SK-N-SH treated with all-trans-retinoic acid at 6 μM for 48 hours (cell line): ENCODE results near the gene TCF7.

Source experiments
- ATAC-seq: fragments of 200-7000 bp; cut with Tn5 transposase; 3 replicates; pipeline ENCODE4 v1.9.1; 2020; ENCODE audit warnings: mild to moderate bottlenecking, moderate library complexity
- ARNTL ChIP-seq: fragments of 450-650 bp; formaldehyde crosslinking; IDR thresholded peaks from 2 replicates; pipeline ENCODE4 v1.5.0; 2020; ENCODE audit warnings: low read depth, mild to moderate bottlenecking, moderate library complexity, borderline replicate concordance
- BACH2 ChIP-seq: fragments of 250-450 bp; sonication (Bioruptor Pico); IDR thresholded peaks from 2 replicates; pipeline ENCODE4 v1.9.0; 2021; ENCODE audit warnings: mild to moderate bottlenecking, borderline replicate concordance
- CSDC2 ChIP-seq: fragments of 250-450 bp; sonication (Bioruptor Pico); IDR thresholded peaks from 2 replicates; pipeline ENCODE4 v1.5.0; 2020; ENCODE audit warnings: mild to moderate bottlenecking, moderate library complexity
- ESRRG ChIP-seq: fragments of 250-450 bp; sonication (Bioruptor Pico); IDR thresholded peaks from 2 replicates; pipeline ENCODE4 v1.6.1; 2021; ENCODE audit warnings: mild to moderate bottlenecking
- GLIS3 ChIP-seq: fragments of 250-450 bp; sonication (Bioruptor Pico); IDR thresholded peaks from 2 replicates; pipeline ENCODE4 v1.5.0; 2020; ENCODE audit warnings: mild to moderate bottlenecking, moderate library complexity
- ISL1 ChIP-seq: fragments of 250-450 bp; sonication (Bioruptor Pico); IDR thresholded peaks from 2 replicates; pipeline ENCODE4 v2.1.2; 2022; ENCODE audit warnings: mild to moderate bottlenecking, moderate library complexity
- OSR1 ChIP-seq: fragments of 250-450 bp; sonication (Bioruptor Pico); IDR thresholded peaks from 2 replicates; pipeline ENCODE4 v1.8.0; 2022; ENCODE audit warnings: moderate library complexity, mild to moderate bottlenecking, inconsistent platforms
- PPARA ChIP-seq: fragments of 250-450 bp; sonication (Bioruptor Pico); IDR thresholded peaks from 2 replicates; pipeline ENCODE4 v1.5.0; 2020; ENCODE audit warnings: mild to moderate bottlenecking, borderline replicate concordance
- RARB ChIP-seq: fragments of 250-450 bp; sonication (Bioruptor Pico); IDR thresholded peaks from 2 replicates; pipeline ENCODE4 v1.8.0; 2021; ENCODE audit warnings: mild to moderate bottlenecking, moderate library complexity
- SNAI2 ChIP-seq: fragments of 250-450 bp; sonication (Bioruptor Pico); IDR thresholded peaks from 2 replicates; pipeline ENCODE4 v1.5.0; 2020; ENCODE audit warnings: mild to moderate bottlenecking, moderate library complexity
- TCF4 ChIP-seq: fragments of 250-450 bp; sonication (Bioruptor Pico); IDR thresholded peaks from 2 replicates; pipeline ENCODE4 v1.8.0; 2021; ENCODE audit warnings: mild to moderate bottlenecking, moderate library complexity, borderline replicate concordance
- TOX ChIP-seq: fragments of 250-450 bp; sonication (Bioruptor Pico); IDR thresholded peaks from 2 replicates; pipeline ENCODE4 v1.8.0; 2021; ENCODE audit warnings: mild to moderate bottlenecking, moderate library complexity, borderline replicate concordance
- ZC3H10 ChIP-seq: fragments of 250-450 bp; sonication (Bioruptor Pico); IDR thresholded peaks from 2 replicates; pipeline ENCODE4 v1.5.1; 2021; ENCODE audit warnings: mild to moderate bottlenecking, moderate library complexity
- ZFP30 ChIP-seq: fragments of 450-650 bp; formaldehyde crosslinking; IDR thresholded peaks from 2 replicates; pipeline ENCODE4 v1.5.0; 2022; ENCODE audit warnings: mild to moderate bottlenecking, moderate library complexity
- ZNF565 ChIP-seq: fragments of 450-650 bp; formaldehyde crosslinking; conservative IDR thresholded peaks from 2 replicates; pipeline ENCODE4 v1.5.0; 2020; ENCODE audit warnings: low read depth, mild to moderate bottlenecking, moderate library complexity
- ZNF8 ChIP-seq: fragments of 450-650 bp; formaldehyde crosslinking; IDR thresholded peaks from 2 replicates; pipeline ENCODE4 v1.5.0; 2020; ENCODE audit warnings: mild to moderate bottlenecking, moderate library complexity
- TF ChIP-seq, protein P1 (sequence below): fragments of 250-450 bp; sonication (Bioruptor Pico); IDR thresholded peaks from 2 replicates; pipeline ENCODE4 v1.8.0; 2020; ENCODE audit warnings: mild to moderate bottlenecking, moderate library complexity, borderline replicate concordance
- TF ChIP-seq, protein P2 (sequence below): fragments of 250-450 bp; sonication (Bioruptor Pico); IDR thresholded peaks from 2 replicates; pipeline ENCODE4 v1.5.1; 2021; ENCODE audit warnings: mild to moderate bottlenecking, moderate library complexity
- TF ChIP-seq, protein P3 (sequence below): fragments of 250-450 bp; sonication (Bioruptor Pico); IDR thresholded peaks from 2 replicates; pipeline ENCODE4 v1.8.0; 2021; ENCODE audit warnings: low read depth, mild to moderate bottlenecking, moderate library complexity, borderline replicate concordance
- TF ChIP-seq, protein P4 (sequence below): fragments of 250-450 bp; sonication (Bioruptor Pico); IDR thresholded peaks from 2 replicates; pipeline ENCODE4 v1.5.0; 2020; ENCODE audit warnings: mild to moderate bottlenecking, moderate library complexity

The TCF7 gene

DNA sequence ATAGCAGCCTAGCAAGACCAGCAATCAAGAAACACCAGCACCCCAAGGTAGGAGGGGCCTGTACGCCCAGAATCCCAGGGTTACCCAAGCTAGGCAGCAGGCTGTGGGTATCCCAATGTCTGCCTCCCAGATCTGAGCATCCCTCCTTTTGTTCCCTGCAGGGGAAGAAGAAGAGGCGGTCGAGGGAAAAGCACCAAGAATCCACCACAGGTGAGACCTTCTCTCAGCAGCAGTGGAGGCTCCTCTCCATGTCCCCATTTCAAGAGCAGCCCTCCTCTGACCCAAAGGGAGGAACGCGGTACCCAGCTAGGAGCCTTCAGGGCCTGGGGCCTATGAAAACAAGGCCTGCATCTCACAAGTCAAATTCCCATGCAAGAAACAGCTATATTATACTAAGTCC, 28.9 kb downstream of the TCF7 start (continued):
- TF ChIP-seq ISL1 (CRISPR knock-in tag) (no peak), OSR1 (no peak), TOX (CRISPR knock-in tag) (no peak), RARB (no peak), ESRRG (CRISPR knock-in tag) (no peak), TCF4 (CRISPR knock-in tag) (no peak)

DNA sequence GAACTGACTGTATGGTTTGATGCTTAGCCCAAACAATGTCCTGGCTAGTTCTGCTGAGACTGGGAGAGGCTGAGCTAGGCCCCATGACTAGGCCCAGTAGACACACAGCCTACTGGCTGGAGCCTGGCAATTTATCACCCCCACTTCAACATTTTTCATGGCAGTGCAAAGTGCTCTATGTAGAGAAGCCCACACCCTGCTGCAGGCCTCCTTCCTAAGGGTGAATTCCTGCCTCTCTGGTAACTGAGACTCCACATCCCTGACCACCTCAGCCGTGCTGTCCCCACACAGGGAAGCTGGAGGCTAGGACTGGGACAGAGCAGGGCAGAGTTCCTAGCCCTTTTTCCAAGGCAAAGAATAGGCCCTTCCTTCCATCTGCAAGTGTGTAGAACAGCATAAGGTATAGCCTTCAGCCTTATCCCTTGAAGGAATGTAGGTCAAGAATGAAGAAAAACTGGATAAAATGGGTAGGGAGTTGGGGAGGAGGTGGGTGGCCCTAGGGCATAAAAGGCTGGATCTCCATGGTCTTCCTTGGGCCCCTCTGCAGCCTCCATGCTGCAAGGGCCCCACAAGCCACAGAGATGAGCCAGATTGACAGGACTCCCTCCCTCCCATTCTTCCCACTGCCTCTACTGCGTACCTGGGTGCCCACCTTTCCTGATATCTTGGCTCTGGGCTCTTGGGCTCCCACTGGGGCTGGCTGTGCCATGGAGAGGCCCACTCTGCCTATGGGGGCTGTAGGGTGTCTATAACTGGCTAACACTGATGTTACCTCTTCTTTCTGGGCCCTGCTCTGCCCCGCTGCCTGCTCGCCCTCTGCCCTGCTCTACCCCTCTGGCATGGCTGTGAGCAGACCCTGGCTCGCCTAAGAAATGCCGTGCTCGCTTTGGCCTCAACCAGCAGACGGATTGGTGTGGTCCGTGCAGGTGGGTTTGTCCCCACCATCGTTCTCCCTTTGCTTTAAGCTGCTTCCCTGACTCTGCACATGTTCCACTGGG, 29.8 kb downstream of the TCF7 start:
- no peak for ATAC-seq

DNA sequence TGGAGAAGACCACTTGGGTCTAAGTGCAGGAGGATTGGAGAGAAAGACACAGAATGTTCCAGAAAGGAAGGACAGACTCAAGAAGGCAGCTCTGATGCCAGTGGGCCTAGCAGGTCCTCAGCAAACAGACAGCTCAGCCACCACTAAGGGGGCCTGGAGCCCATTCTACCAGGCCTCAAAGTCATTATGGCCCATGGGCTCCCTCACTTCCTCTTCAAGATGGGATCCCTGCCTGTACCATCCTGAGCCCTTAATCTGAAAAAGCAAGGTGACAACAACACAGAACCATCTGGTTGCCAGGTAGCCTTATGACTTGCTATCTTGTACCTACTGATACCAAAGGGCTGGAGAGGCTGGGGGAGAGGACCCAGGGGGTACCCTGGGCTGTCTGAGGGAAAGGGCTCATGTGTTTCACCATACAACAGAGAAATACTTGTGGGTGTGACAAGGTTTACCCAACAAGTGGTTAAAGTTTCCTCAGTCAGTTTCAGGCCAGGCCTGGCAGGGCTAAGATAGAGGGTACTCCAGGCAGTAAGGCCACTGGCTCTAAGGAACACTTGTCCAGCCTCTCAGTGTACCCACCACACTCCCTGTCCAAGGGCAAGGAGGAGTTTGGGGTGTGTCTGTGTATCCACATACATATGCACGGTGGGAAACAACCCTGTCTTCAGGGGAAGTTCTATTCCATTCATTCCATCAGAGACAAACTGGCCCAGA, 30.7 kb downstream of the TCF7 start:
- ATAC-seq, result no peak
- TF ChIP-seq TCF4 (CRISPR knock-in tag), result no peak
- no peak for TF ChIP-seq GLIS3 (CRISPR knock-in tag)
- no peak for TF ChIP-seq SNAI2 (CRISPR knock-in tag)
- TF ChIP-seq, protein P1, sequence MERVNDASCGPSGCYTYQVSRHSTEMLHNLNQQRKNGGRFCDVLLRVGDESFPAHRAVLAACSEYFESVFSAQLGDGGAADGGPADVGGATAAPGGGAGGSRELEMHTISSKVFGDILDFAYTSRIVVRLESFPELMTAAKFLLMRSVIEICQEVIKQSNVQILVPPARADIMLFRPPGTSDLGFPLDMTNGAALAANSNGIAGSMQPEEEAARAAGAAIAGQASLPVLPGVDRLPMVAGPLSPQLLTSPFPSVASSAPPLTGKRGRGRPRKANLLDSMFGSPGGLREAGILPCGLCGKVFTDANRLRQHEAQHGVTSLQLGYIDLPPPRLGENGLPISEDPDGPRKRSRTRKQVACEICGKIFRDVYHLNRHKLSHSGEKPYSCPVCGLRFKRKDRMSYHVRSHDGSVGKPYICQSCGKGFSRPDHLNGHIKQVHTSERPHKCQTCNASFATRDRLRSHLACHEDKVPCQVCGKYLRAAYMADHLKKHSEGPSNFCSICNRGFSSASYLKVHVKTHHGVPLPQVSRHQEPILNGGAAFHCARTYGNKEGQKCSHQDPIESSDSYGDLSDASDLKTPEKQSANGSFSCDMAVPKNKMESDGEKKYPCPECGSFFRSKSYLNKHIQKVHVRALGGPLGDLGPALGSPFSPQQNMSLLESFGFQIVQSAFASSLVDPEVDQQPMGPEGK (CRISPR knock-in tag), result no peak
- TF ChIP-seq ISL1 (CRISPR knock-in tag), result no peak
- no peak for TF ChIP-seq ZC3H10 (CRISPR knock-in tag)
- no peak for TF ChIP-seq ZFP30 (CRISPR knock-in tag)
- TF ChIP-seq ZNF565 (CRISPR knock-in tag), result no peak
- no peak for TF ChIP-seq PPARA
- TF ChIP-seq TOX (CRISPR knock-in tag), result no peak
- TF ChIP-seq, protein P2, sequence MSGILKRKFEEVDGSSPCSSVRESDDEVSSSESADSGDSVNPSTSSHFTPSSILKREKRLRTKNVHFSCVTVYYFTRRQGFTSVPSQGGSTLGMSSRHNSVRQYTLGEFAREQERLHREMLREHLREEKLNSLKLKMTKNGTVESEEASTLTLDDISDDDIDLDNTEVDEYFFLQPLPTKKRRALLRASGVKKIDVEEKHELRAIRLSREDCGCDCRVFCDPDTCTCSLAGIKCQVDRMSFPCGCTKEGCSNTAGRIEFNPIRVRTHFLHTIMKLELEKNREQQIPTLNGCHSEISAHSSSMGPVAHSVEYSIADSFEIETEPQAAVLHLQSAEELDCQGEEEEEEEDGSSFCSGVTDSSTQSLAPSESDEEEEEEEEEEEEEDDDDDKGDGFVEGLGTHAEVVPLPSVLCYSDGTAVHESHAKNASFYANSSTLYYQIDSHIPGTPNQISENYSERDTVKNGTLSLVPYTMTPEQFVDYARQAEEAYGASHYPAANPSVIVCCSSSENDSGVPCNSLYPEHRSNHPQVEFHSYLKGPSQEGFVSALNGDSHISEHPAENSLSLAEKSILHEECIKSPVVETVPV (CRISPR knock-in tag), result no peak
- TF ChIP-seq, protein P3, sequence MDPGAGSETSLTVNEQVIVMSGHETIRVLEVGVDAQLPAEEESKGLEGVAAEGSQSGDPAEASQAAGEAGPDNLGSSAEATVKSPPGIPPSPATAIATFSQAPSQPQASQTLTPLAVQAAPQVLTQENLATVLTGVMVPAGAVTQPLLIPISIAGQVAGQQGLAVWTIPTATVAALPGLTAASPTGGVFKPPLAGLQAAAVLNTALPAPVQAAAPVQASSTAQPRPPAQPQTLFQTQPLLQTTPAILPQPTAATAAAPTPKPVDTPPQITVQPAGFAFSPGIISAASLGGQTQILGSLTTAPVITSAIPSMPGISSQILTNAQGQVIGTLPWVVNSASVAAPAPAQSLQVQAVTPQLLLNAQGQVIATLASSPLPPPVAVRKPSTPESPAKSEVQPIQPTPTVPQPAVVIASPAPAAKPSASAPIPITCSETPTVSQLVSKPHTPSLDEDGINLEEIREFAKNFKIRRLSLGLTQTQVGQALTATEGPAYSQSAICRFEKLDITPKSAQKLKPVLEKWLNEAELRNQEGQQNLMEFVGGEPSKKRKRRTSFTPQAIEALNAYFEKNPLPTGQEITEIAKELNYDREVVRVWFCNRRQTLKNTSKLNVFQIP (CRISPR knock-in tag), result no peak
- no peak for TF ChIP-seq ZNF8
- no peak for TF ChIP-seq ARNTL
- TF ChIP-seq CSDC2 (CRISPR knock-in tag), result no peak
- no peak for TF ChIP-seq ESRRG (CRISPR knock-in tag)
- TF ChIP-seq, protein P4, sequence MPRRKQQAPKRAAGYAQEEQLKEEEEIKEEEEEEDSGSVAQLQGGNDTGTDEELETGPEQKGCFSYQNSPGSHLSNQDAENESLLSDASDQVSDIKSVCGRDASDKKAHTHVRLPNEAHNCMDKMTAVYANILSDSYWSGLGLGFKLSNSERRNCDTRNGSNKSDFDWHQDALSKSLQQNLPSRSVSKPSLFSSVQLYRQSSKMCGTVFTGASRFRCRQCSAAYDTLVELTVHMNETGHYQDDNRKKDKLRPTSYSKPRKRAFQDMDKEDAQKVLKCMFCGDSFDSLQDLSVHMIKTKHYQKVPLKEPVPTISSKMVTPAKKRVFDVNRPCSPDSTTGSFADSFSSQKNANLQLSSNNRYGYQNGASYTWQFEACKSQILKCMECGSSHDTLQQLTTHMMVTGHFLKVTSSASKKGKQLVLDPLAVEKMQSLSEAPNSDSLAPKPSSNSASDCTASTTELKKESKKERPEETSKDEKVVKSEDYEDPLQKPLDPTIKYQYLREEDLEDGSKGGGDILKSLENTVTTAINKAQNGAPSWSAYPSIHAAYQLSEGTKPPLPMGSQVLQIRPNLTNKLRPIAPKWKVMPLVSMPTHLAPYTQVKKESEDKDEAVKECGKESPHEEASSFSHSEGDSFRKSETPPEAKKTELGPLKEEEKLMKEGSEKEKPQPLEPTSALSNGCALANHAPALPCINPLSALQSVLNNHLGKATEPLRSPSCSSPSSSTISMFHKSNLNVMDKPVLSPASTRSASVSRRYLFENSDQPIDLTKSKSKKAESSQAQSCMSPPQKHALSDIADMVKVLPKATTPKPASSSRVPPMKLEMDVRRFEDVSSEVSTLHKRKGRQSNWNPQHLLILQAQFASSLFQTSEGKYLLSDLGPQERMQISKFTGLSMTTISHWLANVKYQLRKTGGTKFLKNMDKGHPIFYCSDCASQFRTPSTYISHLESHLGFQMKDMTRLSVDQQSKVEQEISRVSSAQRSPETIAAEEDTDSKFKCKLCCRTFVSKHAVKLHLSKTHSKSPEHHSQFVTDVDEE (CRISPR knock-in tag), result no peak
- no peak for TF ChIP-seq BACH2 (CRISPR knock-in tag)

More for the DNA sequence above, 29.8 kb downstream of the TCF7 start:
- TF ChIP-seq SNAI2 (CRISPR knock-in tag) (no peak), CSDC2 (CRISPR knock-in tag) (no peak)
